WTC11 (cell line): ENCODE data around the gene SLC66A2. TPM values are rescaled to one million over a fixed set of nuclear protein-coding genes. Genes with fewer than 3 reads are reported as not detected.

Experiments
- ATAC-seq: fragments of 200-7000 bp; cut with Tn5 transposase; 2 replicates; pipeline ENCODE4 v1.10.0; 2021; ENCODE audit warnings: mild to moderate bottlenecking, moderate library complexity
- CTCF ChIA-PET: fragments of 300-600 bp; sonication (Branson Sonifier 250); formaldehyde crosslinking; loops from one replicate; lab custom pipeline; 2021; ENCODE audit warnings: antibody characterized with exemption; lab: Charles Lee
- POLR2A ChIA-PET: fragments of 350-600 bp; sonication (Branson Sonifier 250); formaldehyde crosslinking; loops from one replicate; lab custom pipeline; 2021; ENCODE audit warnings: antibody characterized with exemption; lab: Charles Lee
- DNase-seq: peaks from one replicate; pipeline ENCODE4 v3.0.0; 2021; ENCODE audit warnings: low spot score
- H3K27ac Mint-ChIP-seq: 2 replicates; pipeline ENCODE4 v1.8.0; 2021; ENCODE audit warnings: mixed read lengths
- H3K27me3 Mint-ChIP-seq: 2 replicates; pipeline ENCODE4 v1.8.0; 2021; ENCODE audit warnings: low read depth, mild to moderate bottlenecking, moderate library complexity, mixed read lengths
- H3K36me3 Mint-ChIP-seq: 2 replicates; pipeline ENCODE4 v1.8.0; 2021; ENCODE audit warnings: mixed read lengths
- H3K4me1 Mint-ChIP-seq: 2 replicates; pipeline ENCODE4 v1.8.0; 2022; ENCODE audit warnings: mixed read lengths
- H3K4me3 Mint-ChIP-seq: 2 replicates; pipeline ENCODE4 v1.8.0; 2021; ENCODE audit warnings: mild to moderate bottlenecking, moderate library complexity, mixed read lengths
- H3K9me3 Mint-ChIP-seq: 2 replicates; pipeline ENCODE4 v1.8.0; 2021; ENCODE audit warnings: mixed read lengths
- GABPB1 ChIP-seq: sonication (generic); formaldehyde crosslinking; IDR thresholded peaks from 2 replicates; pipeline ENCODE4 v1.8.1; 2023; ENCODE audit warnings: mild to moderate bottlenecking, missing genetic modification reagents
- GRHL2 ChIP-seq: fragments of 250-450 bp; sonication (Bioruptor Pico); IDR thresholded peaks from 2 replicates; pipeline ENCODE4 v1.8.0; 2022; ENCODE audit warnings: mild to moderate bottlenecking, moderate library complexity; ENCODE audit not compliant: insufficient replicate concordance, severe bottlenecking
- HMGA2 ChIP-seq: fragments of 250-450 bp; sonication (Bioruptor Pico); IDR thresholded peaks from 2 replicates; pipeline ENCODE4 v1.4.0; 2021; ENCODE audit warnings: mild to moderate bottlenecking, moderate library complexity
- NR3C1 ChIP-seq: sonication (generic); formaldehyde crosslinking; conservative IDR thresholded peaks from 2 replicates; pipeline ENCODE4 v1.8.1; 2023; ENCODE audit warnings: low read depth, mild to moderate bottlenecking, missing genetic modification reagents
- RORB ChIP-seq: fragments of 250-450 bp; sonication (Bioruptor Pico); IDR thresholded peaks from 2 replicates; pipeline ENCODE4 v1.9.0; 2021; ENCODE audit warnings: mild to moderate bottlenecking
- TP53 ChIP-seq: sonication (generic); formaldehyde crosslinking; IDR thresholded peaks from 2 replicates; pipeline ENCODE4 v1.8.1; 2023; ENCODE audit warnings: mild to moderate bottlenecking, missing genetic modification reagents
- ZNF121 ChIP-seq: sonication (generic); formaldehyde crosslinking; IDR thresholded peaks from 2 replicates; pipeline ENCODE4 v1.8.0; 2023; ENCODE audit warnings: missing genetic modification reagents
- ZNF263 ChIP-seq: sonication (generic); formaldehyde crosslinking; IDR thresholded peaks from 2 replicates; pipeline ENCODE4 v1.8.1; 2022; ENCODE audit warnings: low read depth, mild to moderate bottlenecking, moderate library complexity, missing genetic modification reagents
- ZNF671 ChIP-seq: fragments of 250-450 bp; sonication (Bioruptor Pico); IDR thresholded peaks from 2 replicates; pipeline ENCODE4 v1.8.0; 2021; ENCODE audit warnings: mild to moderate bottlenecking
- total RNA-seq: library from RNA; stranded (reverse); gene quantifications from 3 replicates; pipeline ENCODE4 v1.2.3, GENCODE V29; 2021
- TF ChIP-seq, protein P1 (sequence below): sonication (generic); formaldehyde crosslinking; IDR thresholded peaks from 2 replicates; pipeline ENCODE4 v1.8.1; 2023; ENCODE audit warnings: mild to moderate bottlenecking, missing genetic modification reagents, moderate library complexity
- TF ChIP-seq, protein P2 (sequence below): sonication (generic); formaldehyde crosslinking; IDR thresholded peaks from 2 replicates; pipeline ENCODE4 v1.8.1; 2023; ENCODE audit warnings: mild to moderate bottlenecking, moderate library complexity, missing genetic modification reagents
- TF ChIP-seq, protein P3 (sequence below): fragments of 250-450 bp; sonication (Bioruptor Pico); IDR thresholded peaks from 2 replicates; pipeline ENCODE4 v1.9.0; 2021; ENCODE audit warnings: moderate library complexity, mild to moderate bottlenecking, inconsistent platforms, borderline replicate concordance
- TF ChIP-seq, protein P4 (sequence below): fragments of 250-450 bp; sonication (Bioruptor Pico); IDR thresholded peaks from 2 replicates; pipeline ENCODE4 v1.9.0; 2021; ENCODE audit warnings: mild to moderate bottlenecking
- TF ChIP-seq, protein P5 (sequence below): fragments of 200-600 bp; IDR thresholded peaks from 2 replicates; pipeline ENCODE4 v1.8.0; 2022; ENCODE audit warnings: antibody characterized with exemption

SLC66A2 gene
- total RNA-seq, 1 experiment from 2014 or later: 20.9 TPM

DNA sequence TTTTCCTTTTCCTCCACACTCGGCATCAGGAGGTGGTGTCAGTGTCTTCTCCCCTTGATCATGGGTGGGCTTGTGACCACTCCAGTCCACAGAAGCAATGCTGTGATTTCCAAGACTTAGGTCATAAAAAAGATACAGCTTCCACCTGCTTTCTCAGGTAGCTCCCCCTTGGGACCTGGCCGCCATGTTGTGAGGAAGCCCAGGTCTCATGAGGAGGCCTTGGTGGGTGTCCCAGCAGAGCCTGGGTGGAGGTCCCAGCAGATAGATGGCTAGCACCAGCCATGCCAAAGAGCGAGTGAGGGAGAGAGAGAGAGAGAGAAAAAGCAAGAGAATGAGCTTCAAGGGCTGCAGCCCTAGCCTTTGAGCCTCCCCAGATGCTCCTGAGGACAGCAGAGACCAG, 16.0 kb downstream of the SLC66A2 start (continued):
- TF ChIP-seq, protein P1, sequence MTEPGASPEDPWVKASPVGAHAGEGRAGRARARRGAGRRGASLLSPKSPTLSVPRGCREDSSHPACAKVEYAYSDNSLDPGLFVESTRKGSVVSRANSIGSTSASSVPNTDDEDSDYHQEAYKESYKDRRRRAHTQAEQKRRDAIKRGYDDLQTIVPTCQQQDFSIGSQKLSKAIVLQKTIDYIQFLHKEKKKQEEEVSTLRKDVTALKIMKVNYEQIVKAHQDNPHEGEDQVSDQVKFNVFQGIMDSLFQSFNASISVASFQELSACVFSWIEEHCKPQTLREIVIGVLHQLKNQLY (CRISPR knock-in tag): no peak
- TF ChIP-seq HMGA2 (CRISPR knock-in tag) (no peak), ZNF671 (CRISPR knock-in tag) (no peak)
- TF ChIP-seq, protein P2, sequence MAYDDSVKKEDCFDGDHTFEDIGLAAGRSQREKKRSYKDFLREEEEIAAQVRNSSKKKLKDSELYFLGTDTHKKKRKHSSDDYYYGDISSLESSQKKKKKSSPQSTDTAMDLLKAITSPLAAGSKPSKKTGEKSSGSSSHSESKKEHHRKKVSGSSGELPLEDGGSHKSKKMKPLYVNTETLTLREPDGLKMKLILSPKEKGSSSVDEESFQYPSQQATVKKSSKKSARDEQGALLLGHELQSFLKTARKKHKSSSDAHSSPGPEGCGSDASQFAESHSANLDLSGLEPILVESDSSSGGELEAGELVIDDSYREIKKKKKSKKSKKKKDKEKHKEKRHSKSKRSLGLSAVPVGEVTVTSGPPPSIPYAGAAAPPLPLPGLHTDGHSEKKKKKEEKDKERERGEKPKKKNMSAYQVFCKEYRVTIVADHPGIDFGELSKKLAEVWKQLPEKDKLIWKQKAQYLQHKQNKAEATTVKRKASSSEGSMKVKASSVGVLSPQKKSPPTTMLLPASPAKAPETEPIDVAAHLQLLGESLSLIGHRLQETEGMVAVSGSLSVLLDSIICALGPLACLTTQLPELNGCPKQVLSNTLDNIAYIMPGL (CRISPR knock-in tag): no peak

DNA sequence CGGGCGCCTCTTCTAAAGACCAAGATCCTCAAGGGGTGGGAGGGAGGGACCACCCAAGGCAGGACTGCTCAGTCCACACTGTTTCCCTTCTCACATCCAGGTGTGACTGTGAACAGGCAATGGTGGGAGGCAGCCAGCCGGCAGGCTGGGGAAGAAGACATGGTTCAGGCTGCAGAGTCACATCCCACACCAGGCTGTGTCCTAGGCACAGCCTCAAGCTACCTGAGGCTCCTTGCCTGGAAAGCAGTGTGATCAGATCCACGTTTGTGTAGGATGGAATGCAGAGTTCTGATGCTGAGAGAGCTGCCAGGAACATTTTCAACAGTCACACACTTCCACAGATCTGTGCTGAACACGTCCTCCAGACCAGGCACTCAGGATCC, 16.4 kb downstream of the SLC66A2 start:
- Mint-ChIP-seq H3K4me1 (peaks cover 8% of the 10 kb centered on the region), H3K4me3 (no peak overlapping the region), H3K27ac (no peak overlapping the region), H3K9me3 (peaks cover 34% of the 10 kb centered on the region), H3K36me3 (peaks cover 23% of the 10 kb centered on the region), H3K27me3 (no peaks in the 10 kb centered on the region)
- no peak for DNase-seq
- TF ChIP-seq, protein P3, sequence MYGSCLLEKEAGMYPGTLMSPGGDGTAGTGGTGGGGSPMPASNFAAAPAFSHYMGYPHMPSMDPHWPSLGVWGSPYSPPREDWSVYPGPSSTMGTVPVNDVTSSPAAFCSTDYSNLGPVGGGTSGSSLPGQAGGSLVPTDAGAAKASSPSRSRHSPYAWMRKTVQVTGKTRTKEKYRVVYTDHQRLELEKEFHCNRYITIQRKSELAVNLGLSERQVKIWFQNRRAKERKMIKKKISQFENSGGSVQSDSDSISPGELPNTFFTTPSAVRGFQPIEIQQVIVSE: no peak
- TF ChIP-seq TP53 (CRISPR knock-in tag) (no peak), ZNF263 (CRISPR knock-in tag) (no peak), ZNF121 (no peak), NR3C1 (CRISPR knock-in tag) (no peak), GRHL2 (no peak)
- TF ChIP-seq, protein P4, sequence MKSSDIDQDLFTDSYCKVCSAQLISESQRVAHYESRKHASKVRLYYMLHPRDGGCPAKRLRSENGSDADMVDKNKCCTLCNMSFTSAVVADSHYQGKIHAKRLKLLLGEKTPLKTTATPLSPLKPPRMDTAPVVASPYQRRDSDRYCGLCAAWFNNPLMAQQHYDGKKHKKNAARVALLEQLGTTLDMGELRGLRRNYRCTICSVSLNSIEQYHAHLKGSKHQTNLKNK (CRISPR knock-in tag): no peak
- no peak for ATAC-seq
- ChIA-PET CTCF (interaction anchor here (1.0 to 1.8 kb wide), 2 partner anchors 17 to 27 kb away, joined by 4 to 7 read pairs; no protein-coding TSS in a partner anchor), POLR2A (no interaction called here)

DNA sequence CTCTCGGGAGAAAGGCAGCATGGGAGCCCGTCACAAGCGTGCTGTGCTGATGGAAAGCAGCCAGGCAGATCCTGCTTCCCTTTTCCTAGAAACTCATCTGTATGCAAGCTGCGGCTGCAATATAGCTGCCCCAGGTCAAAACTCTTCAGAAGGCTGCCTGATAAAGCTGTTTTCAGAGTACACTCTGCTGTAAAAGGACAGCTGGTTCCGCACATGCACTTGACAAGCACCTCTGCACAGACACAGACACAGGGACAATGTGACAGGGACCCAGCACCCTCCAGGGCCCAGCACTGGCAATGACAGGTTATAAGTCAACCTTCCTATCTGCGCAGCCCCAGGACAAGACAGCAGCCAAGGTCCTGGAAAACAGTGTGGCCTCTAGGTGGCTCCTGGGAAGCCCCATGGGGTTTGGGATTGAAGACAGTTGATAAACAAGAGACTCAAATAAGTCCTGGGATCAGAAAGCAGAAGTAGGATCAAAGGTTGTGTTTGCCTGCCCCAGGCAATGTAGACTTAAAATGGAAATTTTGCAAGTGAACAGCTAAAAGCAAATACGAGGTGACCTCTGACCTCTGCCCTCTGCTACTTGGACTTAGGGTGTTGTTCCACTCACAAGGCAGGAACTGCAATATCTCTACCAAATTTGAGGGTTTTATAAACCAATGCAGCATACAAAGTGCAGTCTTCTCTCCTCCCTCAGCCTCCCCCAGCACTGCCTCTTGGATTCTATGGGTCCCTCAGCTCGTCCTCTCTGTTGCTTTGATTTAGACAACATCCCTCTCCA, 16.9 kb downstream of the SLC66A2 start:
- Mint-ChIP-seq H3K27me3 (no peaks in the 10 kb centered on the region), H3K36me3 (peaks cover 29% of the 10 kb centered on the region), H3K9me3 (peaks cover 40% of the 10 kb centered on the region), H3K27ac (peak overlapping the region; percentile 30; the same call in 1 of the 2 replicates), H3K4me1 (peaks cover 8% of the 10 kb centered on the region), H3K4me3 (no peak overlapping the region)
- POLR2A ChIA-PET: no interaction called here
- CTCF ChIA-PET: interaction anchor here (0.9 to 1.8 kb wide), 9 partner anchors 10 to 213 kb away, joined by 3 to 8 read pairs (median 5); partner anchors contain the start of gene TXNL4A
- peak; percentile 25; the same call in 1 of the 2 replicates for TF ChIP-seq GABPB1 (CRISPR knock-in tag)
- TF ChIP-seq, protein P1 (CRISPR knock-in tag): no peak
- peak; percentile 70 for ATAC-seq
- DNase-seq: peak; percentile 23

DNA sequence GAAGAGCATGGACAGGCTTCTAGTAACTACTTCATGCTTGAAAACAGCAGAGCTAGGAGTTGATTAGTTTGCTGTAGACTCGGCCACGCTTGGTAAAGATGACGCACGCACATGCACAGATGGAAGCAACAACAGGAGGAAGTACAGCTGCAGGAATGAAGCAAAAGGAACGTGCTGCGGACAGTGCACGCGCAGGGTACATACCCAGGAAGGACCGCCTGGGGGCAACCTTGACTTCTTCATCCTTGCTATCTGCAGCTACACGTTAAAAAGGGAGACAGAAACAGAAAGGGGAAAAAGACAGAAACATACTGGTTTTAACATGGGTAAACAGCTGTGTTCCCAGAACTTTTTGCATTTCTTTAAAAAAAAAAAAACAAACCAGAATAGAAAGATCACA, 17.7 kb downstream of the SLC66A2 start:
- DNase-seq (peak; percentile 69), ATAC-seq (peak; percentile 80)
- TF ChIP-seq, protein P5, sequence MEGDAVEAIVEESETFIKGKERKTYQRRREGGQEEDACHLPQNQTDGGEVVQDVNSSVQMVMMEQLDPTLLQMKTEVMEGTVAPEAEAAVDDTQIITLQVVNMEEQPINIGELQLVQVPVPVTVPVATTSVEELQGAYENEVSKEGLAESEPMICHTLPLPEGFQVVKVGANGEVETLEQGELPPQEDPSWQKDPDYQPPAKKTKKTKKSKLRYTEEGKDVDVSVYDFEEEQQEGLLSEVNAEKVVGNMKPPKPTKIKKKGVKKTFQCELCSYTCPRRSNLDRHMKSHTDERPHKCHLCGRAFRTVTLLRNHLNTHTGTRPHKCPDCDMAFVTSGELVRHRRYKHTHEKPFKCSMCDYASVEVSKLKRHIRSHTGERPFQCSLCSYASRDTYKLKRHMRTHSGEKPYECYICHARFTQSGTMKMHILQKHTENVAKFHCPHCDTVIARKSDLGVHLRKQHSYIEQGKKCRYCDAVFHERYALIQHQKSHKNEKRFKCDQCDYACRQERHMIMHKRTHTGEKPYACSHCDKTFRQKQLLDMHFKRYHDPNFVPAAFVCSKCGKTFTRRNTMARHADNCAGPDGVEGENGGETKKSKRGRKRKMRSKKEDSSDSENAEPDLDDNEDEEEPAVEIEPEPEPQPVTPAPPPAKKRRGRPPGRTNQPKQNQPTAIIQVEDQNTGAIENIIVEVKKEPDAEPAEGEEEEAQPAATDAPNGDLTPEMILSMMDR: peak; percentile 26; the same call in 1 of the 2 replicates
- no peak for TF ChIP-seq RORB (CRISPR knock-in tag)
- H3K27me3 Mint-ChIP-seq: no peaks in the 10 kb centered on the region; the same call in 1 of the 2 replicates
- ChIA-PET POLR2A (interaction anchor here (0.7 kb wide), 1 partner anchor 30 kb away, joined by 4 read pairs; the partner anchor contains the start of gene HSBP1L1), CTCF (interaction anchor here (0.9 to 1.8 kb wide), 9 partner anchors 11 to 214 kb away, joined by 3 to 8 read pairs (median 5); partner anchors contain the start of gene TXNL4A)
- no peak overlapping the region for H3K4me3 Mint-ChIP-seq
- H3K27ac Mint-ChIP-seq: no peak overlapping the region
- peaks cover 47% of the 10 kb centered on the region for H3K9me3 Mint-ChIP-seq
- peaks cover 8% of the 10 kb centered on the region for H3K4me1 Mint-ChIP-seq
- H3K36me3 Mint-ChIP-seq: peaks cover 36% of the 10 kb centered on the region
